H9 (cell line): Measurements from ENCODE around the gene AMZ2. TPM values are rescaled to one million over a fixed set of nuclear protein-coding genes. Genes with fewer than 3 reads are reported as not detected.
"Not testable (repeated sequence)": the region's sequence is repeated elsewhere in the genome, so short reads cannot be mapped to it uniquely, and the experiment has no call there.

ENCODE experiments used
- DNase-seq: peaks from one replicate; pipeline ENCODE4 v3.0.0-alpha.2; 2017
- H2AFZ ChIP-seq: one replicate; pipeline ENCODE4 v1.6.1; 2013; ENCODE audit warnings: mild to moderate bottlenecking, low read length, control low read depth, moderate library complexity
- H2AK5ac ChIP-seq: 2 replicates; pipeline ENCODE4 v1.6.1; 2013; ENCODE audit warnings: low read length, control low read depth, mixed read lengths; ENCODE audit not compliant: insufficient read length
- H2BK120ac ChIP-seq: one replicate; pipeline ENCODE4 v1.6.1; 2013; ENCODE audit warnings: low read depth, mild to moderate bottlenecking, low read length, control low read depth, inconsistent platforms; ENCODE audit not compliant: poor library complexity, severe bottlenecking
- H2BK12ac ChIP-seq: 2 replicates; pipeline ENCODE4 v1.6.1; 2013; ENCODE audit warnings: low read length, control low read depth, mixed read lengths, low read depth; ENCODE audit not compliant: insufficient read length
- H2BK15ac ChIP-seq: 2 replicates; pipeline ENCODE4 v1.6.1; 2013; ENCODE audit warnings: low read depth, low read length, control low read depth
- H2BK20ac ChIP-seq: one replicate; pipeline ENCODE4 v1.6.1; 2013; ENCODE audit warnings: low read depth, mild to moderate bottlenecking, low read length, control low read depth, inconsistent platforms; ENCODE audit not compliant: poor library complexity, severe bottlenecking
- H2BK5ac ChIP-seq: 2 replicates; pipeline ENCODE4 v1.6.1; 2013; ENCODE audit warnings: low read length, control low read depth, mixed read lengths; ENCODE audit not compliant: insufficient read length
- H3K14ac ChIP-seq: 2 replicates; pipeline ENCODE4 v1.6.1; 2013; ENCODE audit warnings: low read length, control low read depth; ENCODE audit not compliant: insufficient read depth
- H3K18ac ChIP-seq: 2 replicates; pipeline ENCODE4 v1.6.1; 2013; ENCODE audit warnings: low read depth, mild to moderate bottlenecking, mixed read lengths, low read length, control low read depth; ENCODE audit not compliant: insufficient read length
- H3K23ac ChIP-seq: 2 replicates; pipeline ENCODE4 v1.6.1; 2013; ENCODE audit warnings: low read length, control low read depth, mixed read lengths, low read depth; ENCODE audit not compliant: insufficient read length
- H3K23me2 ChIP-seq: 2 replicates; pipeline ENCODE4 v1.6.1; 2013; ENCODE audit warnings: low read depth, mild to moderate bottlenecking, mixed read lengths, low read length, control low read depth; ENCODE audit not compliant: insufficient read length, poor library complexity, severe bottlenecking
- H3K27ac ChIP-seq: 2 replicates; pipeline ENCODE4 v1.5.1; 2013; ENCODE audit warnings: low read length, control low read depth, mixed read lengths, low read depth; ENCODE audit not compliant: insufficient read length
- H3K27me3 ChIP-seq: 2 replicates; pipeline ENCODE4 v1.6.1; 2013; ENCODE audit warnings: low read length, control low read depth, inconsistent platforms; ENCODE audit not compliant: insufficient read depth
- H3K4ac ChIP-seq: 2 replicates; pipeline ENCODE4 v1.6.1; 2013; ENCODE audit warnings: low read depth, mild to moderate bottlenecking, control low read depth, inconsistent platforms, low read length, moderate library complexity
- H3K4me1 ChIP-seq: 2 replicates; pipeline ENCODE4 v1.6.1; 2013; ENCODE audit warnings: low read length, control low read depth, inconsistent platforms; ENCODE audit not compliant: insufficient read depth
- H3K4me2 ChIP-seq: 2 replicates; pipeline ENCODE4 v1.6.1; 2013; ENCODE audit warnings: low read length, control low read depth, mixed read lengths; ENCODE audit not compliant: insufficient read length, insufficient read depth
- H3K56ac ChIP-seq: 2 replicates; pipeline ENCODE4 v1.6.1; 2013; ENCODE audit warnings: low read depth, mild to moderate bottlenecking, mixed read lengths, low read length, control low read depth; ENCODE audit not compliant: insufficient read length
- H3K79me1 ChIP-seq: 2 replicates; pipeline ENCODE4 v1.6.1; 2013; ENCODE audit warnings: low read depth, mild to moderate bottlenecking, moderate library complexity, low read length, control low read depth, inconsistent platforms; ENCODE audit not compliant: insufficient read depth, poor library complexity, severe bottlenecking
- H3K79me2 ChIP-seq: 2 replicates; pipeline ENCODE4 v1.6.1; 2013; ENCODE audit warnings: low read length, control low read depth, inconsistent platforms; ENCODE audit not compliant: insufficient read depth
- H3K9ac ChIP-seq: 2 replicates; pipeline ENCODE4 v1.6.1; 2013; ENCODE audit warnings: low read length, control low read depth, mixed read lengths; ENCODE audit not compliant: insufficient read length; ENCODE audit errors: extremely low read depth
- H3K9me3 ChIP-seq: one replicate; pipeline ENCODE4 v1.6.1; 2013; ENCODE audit warnings: low read depth, low read length, inconsistent platforms; ENCODE audit not compliant: control insufficient read depth
- H3T11ph ChIP-seq: one replicate; pipeline ENCODE4 v1.6.1; 2013; ENCODE audit warnings: mild to moderate bottlenecking, low read length, control low read depth, inconsistent platforms
- H4K20me1 ChIP-seq: one replicate; pipeline ENCODE4 v1.6.1; 2013; ENCODE audit not compliant: control insufficient read depth, insufficient read length, insufficient read depth
- H4K5ac ChIP-seq: 2 replicates; pipeline ENCODE4 v1.6.1; 2013; ENCODE audit warnings: low read depth, mild to moderate bottlenecking, mixed read lengths, low read length, control low read depth; ENCODE audit not compliant: insufficient read length
- H4K8ac ChIP-seq: replicated peaks from 2 replicates; pipeline ENCODE4 v1.6.1; 2013; ENCODE audit warnings: low read length, control low read depth, mixed read lengths, low read depth; ENCODE audit not compliant: insufficient read length
- H4K91ac ChIP-seq: 2 replicates; pipeline ENCODE4 v1.6.1; 2013; ENCODE audit warnings: low read depth, mild to moderate bottlenecking, moderate library complexity, mixed read lengths, low read length, control low read depth; ENCODE audit not compliant: insufficient read length
- H3K27ac Mint-ChIP-seq, 3 experiments: 2 replicates in 2 of 3; 3 replicates in 1 of 3; pipeline ENCODE4 v1.8.0; 2020 to 2021; ENCODE audit warnings: mixed read lengths in 3 of 3, mild to moderate bottlenecking in 1 of 3, moderate library complexity in 1 of 3
- H3K27me3 Mint-ChIP-seq: 2 replicates; pipeline ENCODE4 v1.8.0; 2021; ENCODE audit warnings: low read depth, mild to moderate bottlenecking, moderate library complexity, mixed read lengths
- H3K36me3 Mint-ChIP-seq, 3 experiments: 2 replicates in 2 of 3; 3 replicates in 1 of 3; pipeline ENCODE4 v1.8.0; 2020 to 2021; ENCODE audit warnings: low read depth in 3 of 3, mixed read lengths in 3 of 3; ENCODE audit not compliant: insufficient read depth in 1 of 3
- H3K4me1 Mint-ChIP-seq, 2 experiments: 2 replicates each; pipeline ENCODE4 v1.8.0; 2020; ENCODE audit warnings: mixed read lengths in 2 of 2
- H3K4me3 Mint-ChIP-seq, 2 experiments: 2 replicates in 1 of 2; 3 replicates in 1 of 2; pipeline ENCODE4 v1.8.0; 2020 to 2021; ENCODE audit warnings: mild to moderate bottlenecking in 2 of 2, mixed read lengths in 2 of 2, moderate library complexity in 1 of 2
- H3K9me3 Mint-ChIP-seq, 2 experiments: 2 replicates in 1 of 2; 3 replicates in 1 of 2; pipeline ENCODE4 v1.8.0; 2020; ENCODE audit warnings: mild to moderate bottlenecking in 2 of 2, mixed read lengths in 2 of 2, moderate library complexity in 1 of 2
- WGBS: extraction: QIAGEN DNeasy Blood & Tissue Kit; methylation state at CpG from one replicate; pipeline ENCODE4 v1.1.7; 2013; ENCODE audit warnings: missing lambda C conversion rate, low lambda C conversion rate, mixed read lengths; ENCODE audit not compliant: insufficient read length; ENCODE audit errors: extremely low coverage; 5-methylcytosine and 5-hydroxymethylcytosine counted together
- total RNA-seq: library from RNA; stranded (reverse); gene quantifications from 2 replicates; pipeline ENCODE4 v1.2.1, GENCODE V29; 2021
- TF ChIP-seq, protein P1 (sequence below): fragments of 200-600 bp; sonication (generic); conservative IDR thresholded peaks from 3 replicates; pipeline ENCODE4 v1.8.0; 2021; ENCODE audit warnings: antibody characterized with exemption, mild to moderate bottlenecking

AMZ2 gene
- total RNA-seq, 1 experiment from 2014 or later = 82.6 TPM

DNA sequence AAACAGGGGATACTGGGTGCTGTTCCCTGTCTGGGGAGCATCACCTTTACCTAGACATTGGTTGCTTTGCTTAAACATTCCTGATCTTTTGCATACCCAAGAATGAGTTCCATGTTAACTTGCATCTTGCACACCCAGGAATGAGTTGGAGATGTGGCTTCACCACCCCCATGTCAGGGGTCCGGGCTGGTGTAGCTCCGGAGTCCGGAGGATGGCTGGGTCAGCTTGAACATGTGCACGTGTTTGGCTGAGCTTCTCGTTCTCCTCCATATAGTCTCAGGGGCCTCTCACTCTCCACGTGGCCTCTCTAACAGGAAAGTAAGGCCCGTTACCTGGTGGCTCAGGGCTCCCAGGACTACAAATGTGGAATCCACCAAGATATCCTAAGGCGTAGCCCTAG is 18.2 kb upstream of the AMZ2 start:
- Histone ChIP-seq H3T11ph (no peak overlapping the region), H3K9ac (no peak overlapping the region), H4K8ac (no peak overlapping the region), H4K91ac (no peak overlapping the region), H3K4me1 (no peaks in the 10 kb centered on the region), H4K5ac (no peak overlapping the region), H2BK15ac (no peak overlapping the region), H2AFZ (no peak overlapping the region), H3K9me3 (no peaks in the 10 kb centered on the region), H3K27ac (no peak overlapping the region), H2BK20ac (no peak overlapping the region), H3K27me3 (no peaks in the 10 kb centered on the region), H2BK5ac (no peak overlapping the region), H4K20me1 (no peaks in the 10 kb centered on the region), H3K4me2 (no peak overlapping the region), H2AK5ac (no peak overlapping the region), H3K56ac (no peak overlapping the region), H3K4ac (no peak overlapping the region), H3K79me2 (no peaks in the 10 kb centered on the region), H3K23me2 (no peaks in the 10 kb centered on the region), H3K14ac (no peak overlapping the region), H3K18ac (no peak overlapping the region), H2BK120ac (no peak overlapping the region), H3K79me1 (no peaks in the 10 kb centered on the region), H2BK12ac (no peak overlapping the region), H3K23ac (no peak overlapping the region)
- no peak overlapping the region for H3K4me3 Mint-ChIP-seq
- H3K36me3 Mint-ChIP-seq = peaks cover 1 to 4% (median 2%) of the 10 kb centered on the region in 3 experiments; a peak in 4 of 7 replicates
- TF ChIP-seq, protein P1, sequence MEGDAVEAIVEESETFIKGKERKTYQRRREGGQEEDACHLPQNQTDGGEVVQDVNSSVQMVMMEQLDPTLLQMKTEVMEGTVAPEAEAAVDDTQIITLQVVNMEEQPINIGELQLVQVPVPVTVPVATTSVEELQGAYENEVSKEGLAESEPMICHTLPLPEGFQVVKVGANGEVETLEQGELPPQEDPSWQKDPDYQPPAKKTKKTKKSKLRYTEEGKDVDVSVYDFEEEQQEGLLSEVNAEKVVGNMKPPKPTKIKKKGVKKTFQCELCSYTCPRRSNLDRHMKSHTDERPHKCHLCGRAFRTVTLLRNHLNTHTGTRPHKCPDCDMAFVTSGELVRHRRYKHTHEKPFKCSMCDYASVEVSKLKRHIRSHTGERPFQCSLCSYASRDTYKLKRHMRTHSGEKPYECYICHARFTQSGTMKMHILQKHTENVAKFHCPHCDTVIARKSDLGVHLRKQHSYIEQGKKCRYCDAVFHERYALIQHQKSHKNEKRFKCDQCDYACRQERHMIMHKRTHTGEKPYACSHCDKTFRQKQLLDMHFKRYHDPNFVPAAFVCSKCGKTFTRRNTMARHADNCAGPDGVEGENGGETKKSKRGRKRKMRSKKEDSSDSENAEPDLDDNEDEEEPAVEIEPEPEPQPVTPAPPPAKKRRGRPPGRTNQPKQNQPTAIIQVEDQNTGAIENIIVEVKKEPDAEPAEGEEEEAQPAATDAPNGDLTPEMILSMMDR = no peak
- no peaks in the 10 kb centered on the region for H3K9me3 Mint-ChIP-seq
- H3K27me3 Mint-ChIP-seq = no peaks in the 10 kb centered on the region
- H3K27ac Mint-ChIP-seq = 0 out of 7 replicates have a peak overlapping the region, but pooled peaks of 1 of the 3 experiments have one; percentile 52
- WGBS = no CpG with 5 or more reads among the region's 8 CpGs
- peaks cover 0 to 4% of the 10 kb centered on the region in 2 experiments; a peak in 2 of 4 replicates for H3K4me1 Mint-ChIP-seq
- DNase-seq = no peak

DNA sequence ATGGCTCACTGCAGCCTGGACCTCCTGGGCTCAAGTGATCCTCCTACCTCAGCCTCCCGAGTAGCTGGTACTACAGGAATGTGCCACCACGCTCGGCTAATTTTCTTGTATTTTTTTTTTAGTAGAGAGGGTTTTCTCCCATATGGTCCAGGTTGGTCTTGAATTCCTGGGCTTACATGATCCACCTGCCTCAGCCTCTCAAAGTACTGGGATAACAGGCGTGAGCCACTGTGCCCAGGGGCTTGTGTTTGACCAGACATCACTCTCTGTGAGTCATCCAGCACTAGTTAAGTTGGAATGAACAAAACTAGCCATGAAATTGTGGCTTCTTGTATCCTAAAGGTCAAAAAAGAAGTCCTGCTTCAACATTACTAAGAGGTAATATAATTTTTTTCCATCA is 16.7 kb upstream of the AMZ2 start:
- H3K27me3 ChIP-seq, H4K91ac ChIP-seq, H4K5ac ChIP-seq, H3K4me2 ChIP-seq, H3K9me3 ChIP-seq, H2AK5ac ChIP-seq, H4K20me1 ChIP-seq, H2BK5ac ChIP-seq, H3K4ac ChIP-seq, H3K23me2 ChIP-seq, H2AFZ ChIP-seq, H3K79me2 ChIP-seq, H3K56ac ChIP-seq, H2BK12ac ChIP-seq, H3K4me1 Mint-ChIP-seq, H3T11ph ChIP-seq, H3K14ac ChIP-seq, H3K18ac ChIP-seq, H3K23ac ChIP-seq, H3K79me1 ChIP-seq, H3K27ac Mint-ChIP-seq, H3K36me3 Mint-ChIP-seq, H3K27me3 Mint-ChIP-seq, H3K4me1 ChIP-seq, H2BK20ac ChIP-seq, H3K9me3 Mint-ChIP-seq, H2BK15ac ChIP-seq, H3K9ac ChIP-seq, H3K4me3 Mint-ChIP-seq, DNase-seq, H3K27ac ChIP-seq, H2BK120ac ChIP-seq, H4K8ac ChIP-seq: not testable (repeated sequence)
- no CpG with 5 or more reads among the region's 4 CpGs for WGBS
